Activated CD4-positive, alpha-beta T cell treated with anti-CD3 and anti-CD28 coated beads, Interleukin-2, amount 50 U/mL, for 4 hours (primary cell): ENCODE results near the gene CLEC17A.

ENCODE experiments used
- DNase-seq, 2 experiments: peaks; one replicate each; pipeline ENCODE4 v3.0.0-alpha.2; 2020

CLEC17A gene

DNA sequence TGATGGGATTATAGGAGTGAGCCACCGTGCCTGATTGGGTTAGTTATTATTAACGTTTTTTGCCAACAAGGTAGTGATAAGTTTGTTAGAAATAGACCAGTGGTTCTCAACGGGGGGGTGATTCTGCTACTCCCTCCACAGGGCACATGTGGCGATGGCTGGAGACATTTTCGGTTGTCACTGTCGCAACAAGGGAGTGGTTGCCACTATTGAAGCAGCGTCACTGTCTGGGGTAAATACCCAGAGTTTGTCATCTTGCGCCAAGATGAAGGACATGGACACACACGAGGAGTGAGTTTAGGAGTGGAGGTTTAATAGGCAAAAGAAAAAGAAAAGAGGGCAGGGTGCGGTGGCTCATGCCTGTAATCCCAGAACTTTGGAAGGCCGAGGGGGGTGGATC is 72.8 kb downstream of the CLEC17A start:
- DNase-seq, result no peak

DNA sequence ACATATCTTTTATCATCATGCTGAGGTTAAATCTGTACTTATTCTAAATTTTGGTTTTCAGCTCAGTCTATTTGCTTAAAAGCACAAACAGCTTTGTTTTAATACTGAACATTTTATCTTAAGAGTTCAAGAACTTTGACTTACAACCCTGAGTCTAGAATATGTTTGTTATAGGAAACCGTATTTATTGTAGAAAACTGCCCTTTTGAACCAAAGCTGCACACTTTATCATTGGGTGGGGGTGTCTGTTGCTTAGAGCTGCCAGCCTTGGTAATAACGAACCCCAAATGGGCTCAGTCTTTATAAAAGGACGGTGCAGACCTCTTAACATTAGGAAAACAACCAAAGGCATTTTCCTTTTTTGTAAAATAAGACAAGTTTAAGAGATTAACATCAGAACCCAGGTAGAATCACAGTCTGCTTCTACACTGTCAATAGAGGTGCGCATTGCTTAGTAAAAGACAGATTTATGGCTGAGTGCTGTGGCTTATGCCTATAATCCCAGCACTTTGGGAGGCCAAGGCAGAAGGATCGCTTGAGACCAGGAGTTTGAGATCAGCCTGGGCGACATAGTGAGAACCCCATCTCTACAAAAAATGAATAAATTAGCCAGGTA is 77.1 kb downstream of the CLEC17A start:
- DNase-seq, result no peak

DNA sequence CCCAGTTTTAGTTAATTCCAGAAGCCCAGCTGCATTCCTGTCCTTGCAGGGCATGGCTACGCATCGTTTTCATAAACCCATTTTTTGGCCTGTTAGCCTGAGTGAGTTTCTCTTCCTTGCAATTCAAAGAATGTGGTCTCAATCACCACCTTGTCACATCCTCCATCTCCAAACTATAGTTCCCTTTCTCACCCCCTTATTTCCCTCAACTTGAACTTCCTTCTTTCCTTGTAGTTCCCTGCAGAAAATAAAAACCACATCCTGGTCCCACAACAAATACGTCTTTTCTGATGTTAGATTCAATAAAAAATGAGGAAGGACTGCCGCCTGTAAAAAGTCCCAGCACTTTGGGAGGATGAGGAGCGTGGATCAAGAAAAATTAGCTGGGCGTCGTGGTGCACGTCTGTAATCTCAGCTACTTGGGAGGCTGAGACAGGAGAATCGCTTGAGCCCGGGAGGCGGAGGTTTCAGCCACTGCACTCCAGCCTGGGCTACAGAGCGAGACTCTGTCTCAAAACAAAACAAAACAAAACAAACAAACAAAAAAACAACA is 78.6 kb downstream of the CLEC17A start:
- DNase-seq, result no peak
